IMR-90 (cell line): ENCODE results near the gene ARHGEF33. TPM values are rescaled to one million over a fixed set of nuclear protein-coding genes. Genes with fewer than 3 reads are reported as not detected.

Experiments
- ATAC-seq: fragments of 200-7000 bp; cut with Tn5 transposase; 2 replicates; pipeline ENCODE4 v1.9.1; 2020; ENCODE audit warnings: low read depth, mild to moderate bottlenecking, moderate library complexity
- BruUV-seq: library from RNA; stranded (reverse); fragments of 400-500 nt; replicated peaks from 2 replicates; lab custom pipeline; 2021; lab: Mats Ljungman, UMichigan
- CTCF ChIA-PET: fragments of 300-600 bp; formaldehyde crosslinking; extraction: SDS; loops from one replicate; lab custom pipeline; 2021; ENCODE audit warnings: antibody characterized with exemption; lab: Yijun Ruan, JAX
- POLR2A ChIA-PET: fragments of 300-600 bp; sonication (Branson Sonifier 250); formaldehyde crosslinking; loops from one replicate; lab custom pipeline; 2022; ENCODE audit warnings: antibody characterized with exemption; ENCODE audit not compliant: unreplicated experiment; lab: Charles Lee
- DNase-seq: peaks from one replicate; pipeline ENCODE4 v3.0.0; 2013
- H2AFZ ChIP-seq: replicated peaks from 2 replicates; pipeline ENCODE3; 2013; ENCODE audit warnings: low read length, mild to moderate bottlenecking; ENCODE audit not compliant: poor library complexity
- H2AK5ac ChIP-seq: 2 replicates; pipeline ENCODE4 v1.6.1; 2013; ENCODE audit warnings: low read depth, low read length, inconsistent platforms
- H2AK9ac ChIP-seq: replicated peaks from 2 replicates; pipeline ENCODE3; 2013; ENCODE audit warnings: mild to moderate bottlenecking, low read depth, low read length, moderate library complexity; ENCODE audit not compliant: poor library complexity
- H2BK120ac ChIP-seq: 2 replicates; pipeline ENCODE4 v1.6.1; 2013; ENCODE audit warnings: low read depth, low read length, inconsistent platforms
- H2BK15ac ChIP-seq: 3 replicates; pipeline ENCODE4 v1.6.1; 2013; ENCODE audit warnings: low read depth, low read length, inconsistent platforms
- H2BK20ac ChIP-seq: 2 replicates; pipeline ENCODE4 v1.6.1; 2013; ENCODE audit warnings: low read depth, mild to moderate bottlenecking, inconsistent platforms, low read length, moderate library complexity
- H2BK5ac ChIP-seq: 2 replicates; pipeline ENCODE4 v1.6.1; 2013; ENCODE audit warnings: mild to moderate bottlenecking, low read depth, low read length, inconsistent platforms; ENCODE audit not compliant: poor library complexity, severe bottlenecking
- H3K14ac ChIP-seq: replicated peaks from 2 replicates; pipeline ENCODE4 v1.6.1; 2013; ENCODE audit warnings: low read depth, low read length, inconsistent platforms
- H3K18ac ChIP-seq: 2 replicates; pipeline ENCODE4 v1.6.1; 2013; ENCODE audit warnings: low read depth, low read length, control low read depth
- H3K23ac ChIP-seq: 2 replicates; pipeline ENCODE4 v1.6.1; 2013; ENCODE audit warnings: low read depth, low read length, inconsistent platforms
- H3K27ac ChIP-seq: 2 replicates; pipeline ENCODE4 v1.5.1; 2013; ENCODE audit warnings: mild to moderate bottlenecking, control low read depth, low read length; ENCODE audit not compliant: insufficient read depth
- H3K27me3 ChIP-seq: 2 replicates; pipeline ENCODE4 v1.6.1; 2013; ENCODE audit warnings: low read length; ENCODE audit not compliant: control insufficient read depth, insufficient read depth
- H3K36me3 ChIP-seq: 2 replicates; pipeline ENCODE4 v1.6.1; 2013; ENCODE audit warnings: low read length, mixed read lengths; ENCODE audit not compliant: control insufficient read depth, insufficient read depth
- H3K4ac ChIP-seq: 2 replicates; pipeline ENCODE4 v1.6.1; 2013; ENCODE audit warnings: low read depth, low read length, inconsistent platforms
- H3K4me1 ChIP-seq: 2 replicates; pipeline ENCODE4 v1.6.1; 2013; ENCODE audit warnings: low read length, mixed read lengths; ENCODE audit not compliant: control insufficient read depth, insufficient read depth
- H3K4me2 ChIP-seq: 2 replicates; pipeline ENCODE4 v1.6.1; 2013; ENCODE audit warnings: low read depth, mild to moderate bottlenecking, control low read depth, low read length, moderate library complexity
- H3K4me3 ChIP-seq: 2 replicates; pipeline ENCODE4 v1.5.1; 2013; ENCODE audit warnings: low read depth, mild to moderate bottlenecking, control low read depth, low read length, moderate library complexity; ENCODE audit not compliant: insufficient read depth
- H3K56ac ChIP-seq: 2 replicates; pipeline ENCODE4 v1.6.1; 2013; ENCODE audit warnings: low read length, inconsistent platforms; ENCODE audit not compliant: insufficient read depth; ENCODE audit errors: extremely low read depth
- H3K79me1 ChIP-seq, 2 experiments: 2 replicates each; pipeline ENCODE4 v1.6.1; 2013; ENCODE audit warnings: low read length in 2 of 2, inconsistent platforms in 1 of 2, low read depth in 1 of 2
- H3K9ac ChIP-seq: 2 replicates; pipeline ENCODE4 v1.6.1; 2013; ENCODE audit warnings: low read depth, low read length, control low read depth
- H3K9me1 ChIP-seq: 2 replicates; pipeline ENCODE4 v1.6.1; 2013; ENCODE audit warnings: low read length, inconsistent platforms; ENCODE audit not compliant: insufficient read depth
- H3K9me3 ChIP-seq: 2 replicates; pipeline ENCODE4 v1.6.1; 2013; ENCODE audit warnings: low read length; ENCODE audit not compliant: control insufficient read depth, insufficient read depth
- H4K20me1 ChIP-seq: 2 replicates; pipeline ENCODE4 v1.6.1; 2013; ENCODE audit warnings: low read length, inconsistent platforms; ENCODE audit not compliant: insufficient read depth
- H4K5ac ChIP-seq: 2 replicates; pipeline ENCODE4 v1.6.1; 2013; ENCODE audit warnings: mild to moderate bottlenecking, low read depth, low read length, control low read depth
- H4K8ac ChIP-seq, 2 experiments: 2 replicates each; pipeline ENCODE4 v1.6.1; 2013; ENCODE audit warnings: low read depth in 2 of 2, low read length in 2 of 2, control low read depth in 1 of 2, inconsistent platforms in 1 of 2
- H4K91ac ChIP-seq: 2 replicates; pipeline ENCODE4 v1.6.1; 2013; ENCODE audit warnings: low read depth, low read length, inconsistent platforms; ENCODE audit not compliant: insufficient read depth
- CHD1 ChIP-seq: IDR thresholded peaks from 2 replicates; pipeline ENCODE4 v1.6.1; 2012; ENCODE audit warnings: low read depth, low read length, improper control_type of control experiment
- CTCF ChIP-seq: conservative IDR thresholded peaks from 2 replicates; pipeline ENCODE4 v1.5.1; 2012; ENCODE audit warnings: mild to moderate bottlenecking, low read depth, low read length, improper control_type of control experiment
- ELK1 ChIP-seq: fragments of 150-350 bp; IDR thresholded peaks from 2 replicates; pipeline ENCODE4 v1.6.1; 2016; ENCODE audit warnings: low read depth, mild to moderate bottlenecking, low read length, moderate library complexity, borderline replicate concordance
- FOS ChIP-seq: fragments of 150-350 bp; IDR thresholded peaks from 2 replicates; pipeline ENCODE4 v1.6.1; 2016; ENCODE audit warnings: low read depth, low read length
- MAZ ChIP-seq: IDR thresholded peaks from 2 replicates; pipeline ENCODE4 v1.6.1; 2012; ENCODE audit warnings: low read depth, mild to moderate bottlenecking, low read length, improper control_type of control experiment, moderate library complexity, borderline replicate concordance
- NFE2L2 ChIP-seq: fragments of 150-350 bp; IDR thresholded peaks from 2 replicates; pipeline ENCODE4 v1.6.1; 2016; ENCODE audit warnings: low read depth, mild to moderate bottlenecking, low read length
- RFX5 ChIP-seq: IDR thresholded peaks from 2 replicates; pipeline ENCODE4 v1.8.0; 2012; ENCODE audit warnings: low read depth, mild to moderate bottlenecking, low read length, moderate library complexity
- SMC3 ChIP-seq: fragments of 150-350 bp; IDR thresholded peaks from 2 replicates; pipeline ENCODE4 v1.6.1; 2016; ENCODE audit warnings: low read depth, mild to moderate bottlenecking, antibody characterized with exemption, low read length, moderate library complexity
- WGBS, 2 experiments: methylation state at CpG; one replicate each; pipeline versions ENCODE4 v1.1.5 to v1.1.7; 2013; ENCODE audit warnings: missing lambda C conversion rate in 2 of 2; ENCODE audit not compliant: insufficient read length in 1 of 2; ENCODE audit errors: extremely low coverage in 2 of 2; 5-methylcytosine and 5-hydroxymethylcytosine counted together
- dilution Hi-C: fragments of 300-500 bp; cut with HindIII; formaldehyde crosslinking; loops from one replicate; pipeline ENCODE4 v1.14.3; 2018; ENCODE audit warnings: low sequenced_read_pairs; ENCODE audit not compliant: unreplicated experiment
- in situ Hi-C: fragments of 300-500 bp; cut with MboI; formaldehyde crosslinking; loops from 3 replicates; pipeline ENCODE4 v1.14.3; 2019; ENCODE audit warnings: low sequenced_read_pairs, inconsistent platforms, mixed read lengths
- intact Hi-C: fragments of 100-400 bp; cut with micrococcal nuclease; formaldehyde crosslinking; loops from 2 replicates; pipeline ENCODE4 v1.10.0; 2022
- polyA plus RNA-seq, 3 experiments: library from polyadenylated mRNA; depleted of rRNA; stranded (reverse); fragments of >200 nt; gene quantifications; 2 replicates each; pipeline ENCODE4 v1.2.3, GENCODE V29; 2012; ENCODE audit warnings: low replicate concordance in 1 of 3
- total RNA-seq: library from RNA; depleted of rRNA; stranded (reverse); fragments of >200 nt; gene quantifications from 2 replicates; pipeline ENCODE4 v1.2.3, GENCODE V29; 2012

Gene ARHGEF33
- total and polyA plus RNA-seq, 2 of the 4 experiments (the other 2 are of a cell fraction), result 0.18 to 0.21 TPM

GRCh38 chr2:38978296-38978903, 88.7 kb downstream of the ARHGEF33 start:
- H3K4me2 ChIP-seq, result no peak overlapping the region
- no peak overlapping the region for H3K9ac ChIP-seq
- no peak overlapping the region for H2AK9ac ChIP-seq
- ATAC-seq (no peak), DNase-seq (no peak)
- POLR2A ChIA-PET, result no interaction called here
- dilution Hi-C loops, result no loop called here
- WGBS, 2 experiments, result 83% methylated on average over 2 of the region's 5 CpGs; no CpG with 5 or more reads in 1 of the 2 experiments
- no peak overlapping the region for H2AFZ ChIP-seq
- H3K27ac ChIP-seq, result no peak overlapping the region
- H3K4ac ChIP-seq, result no peak overlapping the region
- no peak overlapping the region for H2BK5ac ChIP-seq
- CTCF ChIA-PET, result interaction anchor here (1.2 kb wide), 1 partner anchor 31 kb away, joined by 3 read pairs; no protein-coding TSS in a partner anchor
- H3K4me1 ChIP-seq, result no peaks in the 10 kb centered on the region
- intact Hi-C loops, result no loop called here
- peaks cover 3% of the 10 kb centered on the region; the same call in 1 of the 2 replicates for H3K36me3 ChIP-seq
- no peak overlapping the region for H3K23ac ChIP-seq
- in situ Hi-C loops, result no loop called here
- no peaks in the 10 kb centered on the region for H3K9me3 ChIP-seq
- no peak overlapping the region for H2AK5ac ChIP-seq
- no peaks in the 10 kb centered on the region for H4K20me1 ChIP-seq
- no peaks in the 10 kb centered on the region for H3K79me1 ChIP-seq
- H3K9me1 ChIP-seq, result no peaks in the 10 kb centered on the region; the same call in 1 of the 2 replicates
- no peaks in the 10 kb centered on the region for H3K27me3 ChIP-seq
- BruUV-seq, result no TSS peak
- no peak overlapping the region for H2BK120ac ChIP-seq
- TF ChIP-seq MAZ (no peak), CTCF (no peak), NFE2L2 (no peak), SMC3 (no peak), ELK1 (no peak), FOS (no peak), RFX5 (no peak), CHD1 (no peak)
- no peak overlapping the region for H4K8ac ChIP-seq
- no peak overlapping the region for H2BK15ac ChIP-seq
- H2BK20ac ChIP-seq, result no peak overlapping the region
- no peak overlapping the region for H3K4me3 ChIP-seq
- H4K91ac ChIP-seq, result no peak overlapping the region
- no peak overlapping the region for H3K18ac ChIP-seq
- H4K5ac ChIP-seq, result no peak overlapping the region
- no peak overlapping the region for H3K56ac ChIP-seq
- no peak overlapping the region for H3K14ac ChIP-seq
